Measurements from ENCODE around the gene PDE2A. TPM values are rescaled to one million over a fixed set of nuclear protein-coding genes. Genes with fewer than 3 reads are reported as not detected.

Gene PDE2A
- total and polyA plus RNA-seq, 2 donors (not counting 3 experiments of a cell fraction or from before 2014, with no cell fraction given), result 14.8 to 16.8 TPM

- no peak for DNase-seq (ENCODE audit: low read depth, low spot score)
- no peaks in the 10 kb centered on the region for H3K36me3 ChIP-seq (ENCODE audit: control insufficient read depth in 2 of 2, extremely low read depth in 1 of 2, insufficient read depth in 2 of 2, low read length in 2 of 2)
- H3K79me2 ChIP-seq (ENCODE audit: control insufficient read depth, insufficient read depth, low read length), result no peaks in the 10 kb centered on the region
- no peaks in the 10 kb centered on the region for H3K27me3 ChIP-seq (ENCODE audit: control insufficient read depth in 2 of 2, insufficient read depth in 2 of 2, low read length in 2 of 2)
- no TSS peak for BruUV-seq (replicated peaks)
- H3K27ac ChIP-seq (ENCODE audit: insufficient read depth, low read depth, low read length), result no peak overlapping the region
- H3K4me3 ChIP-seq (replicated peaks in 1 of 3; ENCODE audit: insufficient read depth in 1 of 3, low read depth in 1 of 3, low read length in 3 of 3), result no peak overlapping the region
- dilution Hi-C loops (cut with MboI; ENCODE audit: extremely low pct_ligation_motif_present, low sequenced_read_pairs) (no loop called here), intact Hi-C loops (cut with micrococcal nuclease) (no loop called here)
- H3K9ac ChIP-seq (replicated peaks; ENCODE audit: extremely low read depth, insufficient read depth, low read length), result no peak overlapping the region
- H3K4me2 ChIP-seq (ENCODE audit: insufficient read depth, low read length), result no peak overlapping the region
- H3K4me1 ChIP-seq (ENCODE audit: control insufficient read depth, extremely low read depth, insufficient read depth, low read length), result peaks cover 17% of the 10 kb centered on the region
- H2AFZ ChIP-seq (ENCODE audit: low read depth, low read length), result no peak overlapping the region
- CTCF ChIA-PET, result interaction anchor here (3.0 to 3.9 kb wide), 2 partner anchors 13 to 22 kb away, joined by 16 to 18 read pairs; no protein-coding TSS in a partner anchor
- H3K9me3 ChIP-seq (replicated peaks; ENCODE audit: control insufficient read depth, insufficient read depth, low read length), result no peaks in the 10 kb centered on the region
- POLR2A ChIA-PET, result no interaction called here
- TF ChIP-seq POLR2A (IDR thresholded peaks at IDR 0.05; ENCODE audit: low read depth, low read length) (no peak), MAX (IDR thresholded peaks at IDR 0.05; ENCODE audit: insufficient read depth, insufficient read length) (no peak), EZH2 (IDR thresholded peaks at IDR 0.05; ENCODE audit: borderline replicate concordance, low read depth, low read length, severe bottlenecking) (no peak), CTCF (IDR thresholded peaks at IDR 0.05; ENCODE audit: extremely low read depth in 1 of 2, insufficient read depth in 1 of 2, low read depth in 1 of 2, low read length in 2 of 2) (no peak), POLR2AphosphoS5 (IDR thresholded peaks at IDR 0.05; ENCODE audit: insufficient read depth, low read depth, low read length) (no peak), JUN (IDR thresholded peaks at IDR 0.05; ENCODE audit: borderline replicate concordance, insufficient read depth, insufficient read length, low read depth) (no peak)
- H4K20me1 ChIP-seq (replicated peaks; ENCODE audit: control insufficient read depth, extremely low read depth, insufficient read depth, low read length), result no peaks in the 10 kb centered on the region
- FAIRE-seq, result no peak
- no peaks in the 10 kb centered on the region for H3K9me1 ChIP-seq (replicated peaks; ENCODE audit: control insufficient read depth, extremely low read depth, insufficient read depth, low read length)
Observed at GRCh38 chr11:72621008-72621610, 53.1 kb downstream of the PDE2A start.

Measured in endothelial cell of umbilical vein (primary cell).